NT2/D1 (cell line): ENCODE data around the gene SMOC2.

ENCODE experiments used
- SUZ12 ChIP-seq: IDR thresholded peaks from 2 replicates; pipeline ENCODE4 v1.6.1; 2011; ENCODE audit not compliant: insufficient read length, insufficient read depth; ENCODE audit errors: extremely low read depth
- YY1 ChIP-seq: IDR thresholded peaks from 2 replicates; pipeline ENCODE4 v1.6.1; 2011; ENCODE audit not compliant: insufficient read length, insufficient read depth
- ZNF274 ChIP-seq: IDR thresholded peaks from 2 replicates; pipeline ENCODE4 v1.6.1; 2011; ENCODE audit warnings: mild to moderate bottlenecking, low read depth, low read length

DNA sequence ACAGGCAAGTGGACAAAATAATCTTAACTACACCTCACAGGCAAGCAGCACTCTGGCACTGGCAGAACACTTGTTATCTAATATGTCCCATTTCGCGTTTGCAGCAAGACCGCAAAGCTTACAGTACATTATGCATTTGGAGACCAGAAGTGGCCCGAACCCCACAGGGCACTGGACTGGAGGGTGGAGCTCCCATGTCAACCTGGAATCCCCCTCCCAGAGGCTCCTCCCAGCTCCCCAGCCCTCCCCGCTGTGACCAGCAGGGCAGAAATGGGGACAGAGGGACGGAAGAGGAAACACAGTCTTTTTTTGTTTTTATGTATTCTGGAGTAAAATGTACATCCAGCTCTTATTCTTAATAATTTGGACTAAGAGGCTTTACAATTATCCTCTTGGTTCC, 263.7 kb downstream of the SMOC2 start:
- TF ChIP-seq ZNF274: no peak
- no peak for TF ChIP-seq YY1
- TF ChIP-seq SUZ12: no peak
